ENCODE results near the gene SORCS1. TPM values are rescaled to one million over a fixed set of nuclear protein-coding genes. Genes with fewer than 3 reads are reported as not detected.

Gene SORCS1
- total RNA-seq, 1 donor from 2014 or later = 13.6 TPM

DNA sequence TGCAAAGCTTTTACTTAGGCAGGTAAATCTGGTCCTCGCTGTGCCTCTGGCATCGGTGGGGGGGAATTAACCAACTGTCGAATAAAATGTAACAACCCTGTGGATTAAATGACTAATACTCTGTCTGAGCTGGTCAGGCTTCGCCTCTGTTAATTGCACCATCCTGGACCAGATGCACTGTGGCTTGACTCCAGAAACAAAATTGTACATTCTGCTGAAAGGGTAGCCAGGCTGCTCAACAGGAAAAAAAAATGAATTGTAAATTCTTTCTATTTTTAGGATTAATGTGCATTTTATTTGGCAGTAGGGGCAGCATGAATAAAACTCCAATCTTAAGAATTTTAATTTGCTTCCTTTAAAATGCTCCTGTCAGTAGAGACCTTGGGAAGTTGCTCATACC lies 389.4 kb downstream of the SORCS1 start:
- H3K4me1 Mint-ChIP-seq (ENCODE audit: low read depth) = peaks cover 32% of the 10 kb centered on the region
- H3K36me3 Mint-ChIP-seq (ENCODE audit: insufficient read depth) = no peaks in the 10 kb centered on the region
- no peaks in the 10 kb centered on the region for H3K27me3 Mint-ChIP-seq
- TF ChIP-seq, protein P1, sequence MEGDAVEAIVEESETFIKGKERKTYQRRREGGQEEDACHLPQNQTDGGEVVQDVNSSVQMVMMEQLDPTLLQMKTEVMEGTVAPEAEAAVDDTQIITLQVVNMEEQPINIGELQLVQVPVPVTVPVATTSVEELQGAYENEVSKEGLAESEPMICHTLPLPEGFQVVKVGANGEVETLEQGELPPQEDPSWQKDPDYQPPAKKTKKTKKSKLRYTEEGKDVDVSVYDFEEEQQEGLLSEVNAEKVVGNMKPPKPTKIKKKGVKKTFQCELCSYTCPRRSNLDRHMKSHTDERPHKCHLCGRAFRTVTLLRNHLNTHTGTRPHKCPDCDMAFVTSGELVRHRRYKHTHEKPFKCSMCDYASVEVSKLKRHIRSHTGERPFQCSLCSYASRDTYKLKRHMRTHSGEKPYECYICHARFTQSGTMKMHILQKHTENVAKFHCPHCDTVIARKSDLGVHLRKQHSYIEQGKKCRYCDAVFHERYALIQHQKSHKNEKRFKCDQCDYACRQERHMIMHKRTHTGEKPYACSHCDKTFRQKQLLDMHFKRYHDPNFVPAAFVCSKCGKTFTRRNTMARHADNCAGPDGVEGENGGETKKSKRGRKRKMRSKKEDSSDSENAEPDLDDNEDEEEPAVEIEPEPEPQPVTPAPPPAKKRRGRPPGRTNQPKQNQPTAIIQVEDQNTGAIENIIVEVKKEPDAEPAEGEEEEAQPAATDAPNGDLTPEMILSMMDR (IDR thresholded peaks at IDR 0.05; ENCODE audit: unreplicated experiment) = no peak
- H3K9me3 Mint-ChIP-seq (ENCODE audit: low read depth) = no peaks in the 10 kb centered on the region
- H3K4me3 Mint-ChIP-seq (ENCODE audit: low read depth) = no peak overlapping the region
- DNase-seq (ENCODE audit: low spot score, unreplicated experiment) = no peak
- H3K27ac Mint-ChIP-seq = no peak overlapping the region

- Mint-ChIP-seq H3K9me3 (ENCODE audit: low read depth) (no peaks in the 10 kb centered on the region), H3K36me3 (ENCODE audit: insufficient read depth) (no peaks in the 10 kb centered on the region), H3K27ac (peak overlapping the region; percentile 9), H3K27me3 (no peaks in the 10 kb centered on the region), H3K4me3 (ENCODE audit: low read depth) (no peak overlapping the region), H3K4me1 (ENCODE audit: low read depth) (peaks cover 30% of the 10 kb centered on the region)
- TF ChIP-seq, protein P1 (IDR thresholded peaks at IDR 0.05; ENCODE audit: unreplicated experiment) = no peak
- DNase-seq (ENCODE audit: low spot score, unreplicated experiment) = no peak
Measured at GRCh38 chr10:106772957-106773356, 391.5 kb downstream of the SORCS1 start.

- no peak for DNase-seq (ENCODE audit: low spot score, unreplicated experiment)
- Mint-ChIP-seq H3K9me3 (ENCODE audit: low read depth) (no peaks in the 10 kb centered on the region), H3K27me3 (no peaks in the 10 kb centered on the region), H3K4me3 (ENCODE audit: low read depth) (no peak overlapping the region), H3K36me3 (ENCODE audit: insufficient read depth) (no peaks in the 10 kb centered on the region), H3K27ac (no peak overlapping the region), H3K4me1 (ENCODE audit: low read depth) (peaks cover 23% of the 10 kb centered on the region)
- TF ChIP-seq, protein P1 (IDR thresholded peaks at IDR 0.05; ENCODE audit: unreplicated experiment) = no peak
Measured at GRCh38 chr10:106771154-106771553, 393.4 kb downstream of the SORCS1 start.

GRCh38 chr10:106768204-106768603 lies 396.3 kb downstream of the SORCS1 start:
- Mint-ChIP-seq H3K9me3 (ENCODE audit: low read depth) (no peaks in the 10 kb centered on the region), H3K27me3 (no peaks in the 10 kb centered on the region)

GRCh38 chr10:106765928-106766327 lies 398.6 kb downstream of the SORCS1 start:
- TF ChIP-seq, protein P1 (IDR thresholded peaks at IDR 0.05; ENCODE audit: unreplicated experiment) = no peak
- DNase-seq (ENCODE audit: low spot score, unreplicated experiment) = no peak
- Mint-ChIP-seq H3K27ac (no peak overlapping the region), H3K36me3 (ENCODE audit: insufficient read depth) (no peaks in the 10 kb centered on the region), H3K4me1 (ENCODE audit: low read depth) (peaks cover 12% of the 10 kb centered on the region), H3K4me3 (ENCODE audit: low read depth) (no peak overlapping the region), H3K9me3 (ENCODE audit: low read depth) (no peaks in the 10 kb centered on the region), H3K27me3 (no peaks in the 10 kb centered on the region)

More at GRCh38 chr10:106768204-106768603, 396.3 kb downstream of the SORCS1 start:
- peaks cover 19% of the 10 kb centered on the region for H3K4me1 Mint-ChIP-seq (ENCODE audit: low read depth)
- H3K27ac Mint-ChIP-seq = no peak overlapping the region
- no peaks in the 10 kb centered on the region for H3K36me3 Mint-ChIP-seq (ENCODE audit: insufficient read depth)
- TF ChIP-seq, protein P1 (IDR thresholded peaks at IDR 0.05; ENCODE audit: unreplicated experiment) = no peak
- DNase-seq (ENCODE audit: low spot score, unreplicated experiment) = no peak
- H3K4me3 Mint-ChIP-seq (ENCODE audit: low read depth) = no peak overlapping the region
